H1 (cell line): ENCODE data around the gene CDKN2B-AS1. TPM values are rescaled to one million over a fixed set of nuclear protein-coding genes. Genes with fewer than 3 reads are reported as not detected.

Experiments
- CTCF ChIA-PET: fragments of 300-600 bp; sonication (Branson Sonifier 250); formaldehyde crosslinking; loops from one replicate; lab custom pipeline; 2021; ENCODE audit not compliant: partially characterized antibody; lab: Charles Lee
- POLR2A ChIA-PET: fragments of 300-600 bp; sonication (Branson Sonifier 250); formaldehyde crosslinking; loops from one replicate; lab custom pipeline; 2021; ENCODE audit warnings: inconsistent platforms; ENCODE audit not compliant: partially characterized antibody; lab: Charles Lee
- DNase-seq, 2 experiments: peaks; one replicate each; pipeline versions ENCODE4 v3.0.0 to v3.0.0-alpha.2; 2010 to 2022; ENCODE audit warnings: low spot score in 2 of 2, low read depth in 1 of 2, mixed read lengths in 1 of 2
- FAIRE-seq: peaks from 2 replicates; lab custom pipeline; 2011; peaks lifted over from hg19 to GRCh38; lab: Jason Lieb, UNC
- H2AFZ ChIP-seq: 2 replicates; pipeline ENCODE4 v1.8.1; 2012; ENCODE audit warnings: low read length, inconsistent platforms
- H2AK5ac ChIP-seq: 2 replicates; pipeline ENCODE4 v1.6.1; 2013; ENCODE audit warnings: low read depth, low read length
- H2BK120ac ChIP-seq: replicated peaks from 2 replicates; pipeline ENCODE3; 2013; ENCODE audit warnings: low read depth, low read length, inconsistent platforms
- H2BK12ac ChIP-seq: 2 replicates; pipeline ENCODE4 v1.6.1; 2013; ENCODE audit warnings: low read depth, low read length
- H2BK15ac ChIP-seq: 2 replicates; pipeline ENCODE4 v1.6.1; 2013; ENCODE audit warnings: low read length
- H2BK20ac ChIP-seq: 2 replicates; pipeline ENCODE4 v1.6.1; 2013; ENCODE audit warnings: low read length
- H2BK5ac ChIP-seq: 2 replicates; pipeline ENCODE4 v1.6.1; 2013; ENCODE audit warnings: low read depth, low read length
- H3K14ac ChIP-seq: 2 replicates; pipeline ENCODE4 v1.6.1; 2013; ENCODE audit warnings: inconsistent platforms; ENCODE audit not compliant: insufficient read length
- H3K18ac ChIP-seq: 2 replicates; pipeline ENCODE4 v1.6.1; 2013; ENCODE audit warnings: low read length; ENCODE audit errors: extremely low read depth
- H3K23ac ChIP-seq: 2 replicates; pipeline ENCODE4 v1.6.1; 2013; ENCODE audit warnings: inconsistent platforms; ENCODE audit not compliant: insufficient read length
- H3K23me2 ChIP-seq: 2 replicates; pipeline ENCODE4 v1.6.1; 2013; ENCODE audit warnings: low read depth, low read length
- H3K27ac ChIP-seq: 2 replicates; pipeline ENCODE4 v1.6.1; 2011; ENCODE audit warnings: low read depth, low read length, inconsistent platforms
- H3K27me3 ChIP-seq, 4 experiments: replicated peaks in 1 of 4; 1 replicate in 1 of 4; 2 replicates in 3 of 4; pipeline versions ENCODE4 v1.6.1 to v1.8.1; 2011 to 2013; ENCODE audit warnings: low read length in 3 of 4, mild to moderate bottlenecking in 3 of 4, inconsistent platforms in 2 of 4, mixed read lengths in 2 of 4, moderate library complexity in 1 of 4; ENCODE audit not compliant: control insufficient read depth in 3 of 4, insufficient read depth in 3 of 4; ENCODE audit errors: extremely low read depth in 1 of 4
- H3K36me3 ChIP-seq, 4 experiments: 2 replicates each; pipeline versions ENCODE4 v1.6.1 to v1.8.1; 2011 to 2013; ENCODE audit warnings: mild to moderate bottlenecking in 4 of 4, low read length in 3 of 4, moderate library complexity in 2 of 4, control low read depth in 1 of 4, inconsistent platforms in 1 of 4; ENCODE audit not compliant: insufficient read depth in 4 of 4, control insufficient read depth in 2 of 4
- H3K4ac ChIP-seq: replicated peaks from 2 replicates; pipeline ENCODE3; 2013; ENCODE audit warnings: low read length, low read depth, mixed read lengths, inconsistent platforms; ENCODE audit not compliant: insufficient read length
- H3K4me1 ChIP-seq, 4 experiments: replicated peaks in 1 of 4; 1 replicate in 1 of 4; 2 replicates in 3 of 4; pipeline versions ENCODE4 v1.6.1 to v1.8.1; 2011 to 2013; ENCODE audit warnings: low read length in 3 of 4, inconsistent platforms in 2 of 4, mixed read lengths in 1 of 4; ENCODE audit not compliant: insufficient read depth in 4 of 4, control insufficient read depth in 3 of 4
- H3K4me2 ChIP-seq, 2 experiments: 2 replicates each; pipeline versions ENCODE4 v1.6.1 to v1.8.1; 2011 to 2013; ENCODE audit warnings: low read depth in 2 of 2, low read length in 2 of 2, control low read depth in 1 of 2, inconsistent platforms in 1 of 2, mild to moderate bottlenecking in 1 of 2; ENCODE audit not compliant: insufficient read depth in 1 of 2
- H3K4me3 ChIP-seq, 4 experiments: fragments of 200-600, 300-600 bp in 1 of 4; sonication (generic), shearing (Covaris generic), sonication (Bioruptor Twin) in 1 of 4; 2 replicates each; pipeline versions ENCODE4 v1.5.1 to v1.8.1; 2011 to 2016; ENCODE audit warnings: low read length in 4 of 4, low read depth in 3 of 4, control low read depth in 2 of 4, inconsistent platforms in 2 of 4, mild to moderate bottlenecking in 2 of 4, mixed read lengths in 1 of 4, moderate library complexity in 1 of 4; ENCODE audit not compliant: insufficient read depth in 2 of 4; ENCODE audit errors: extremely low read depth in 1 of 4
- H3K56ac ChIP-seq: replicated peaks from 2 replicates; pipeline ENCODE3; 2013; ENCODE audit warnings: low read depth, mild to moderate bottlenecking, mixed read lengths, low read length, inconsistent platforms; ENCODE audit not compliant: insufficient read length
- H3K79me1 ChIP-seq: 2 replicates; pipeline ENCODE4 v1.6.1; 2013; ENCODE audit warnings: low read depth, low read length, control low read depth
- H3K79me2 ChIP-seq, 2 experiments: 2 replicates each; pipeline versions ENCODE4 v1.6.1 to v1.8.1; 2012 to 2013; ENCODE audit warnings: low read length in 2 of 2, mild to moderate bottlenecking in 2 of 2, inconsistent platforms in 1 of 2; ENCODE audit not compliant: insufficient read depth in 2 of 2, control insufficient read depth in 1 of 2
- H3K9ac ChIP-seq, 4 experiments: replicated peaks in 1 of 4; 1 replicate in 1 of 4; 2 replicates in 3 of 4; pipeline versions ENCODE4 v1.6.1 to v1.8.1; 2011 to 2013; ENCODE audit warnings: low read depth in 3 of 4, low read length in 3 of 4, control low read depth in 2 of 4, mild to moderate bottlenecking in 2 of 4, moderate library complexity in 2 of 4, inconsistent platforms in 1 of 4; ENCODE audit errors: extremely low read depth in 1 of 4
- H3K9me3 ChIP-seq, 2 experiments: 2 replicates each; pipeline versions ENCODE4 v1.6.1 to v1.8.1; 2012 to 2013; ENCODE audit warnings: mild to moderate bottlenecking in 2 of 2, moderate library complexity in 2 of 2, control low read depth in 1 of 2, inconsistent platforms in 1 of 2, low read depth in 1 of 2, low read length in 1 of 2, mixed read lengths in 1 of 2; ENCODE audit not compliant: insufficient read depth in 2 of 2
- H4K20me1 ChIP-seq, 2 experiments: replicated peaks in 1 of 2; 2 replicates each; pipeline versions ENCODE3 to v1.8.1; 2011 to 2013; ENCODE audit warnings: inconsistent platforms in 2 of 2, low read length in 2 of 2, mild to moderate bottlenecking in 1 of 2; ENCODE audit not compliant: insufficient read depth in 2 of 2, control insufficient read depth in 1 of 2
- H4K5ac ChIP-seq: 2 replicates; pipeline ENCODE4 v1.6.1; 2013; ENCODE audit warnings: low read length, low read depth, mixed read lengths, inconsistent platforms; ENCODE audit not compliant: insufficient read length
- H4K8ac ChIP-seq: 2 replicates; pipeline ENCODE4 v1.8.0; 2013; ENCODE audit warnings: mild to moderate bottlenecking, moderate library complexity, low read length, inconsistent platforms; ENCODE audit not compliant: insufficient read depth; ENCODE audit errors: extremely low read depth
- H4K91ac ChIP-seq: replicated peaks from 2 replicates; pipeline ENCODE3; 2013; ENCODE audit warnings: low read length, mixed read lengths, inconsistent platforms; ENCODE audit not compliant: insufficient read length
- BCL11A ChIP-seq, 2 experiments: IDR thresholded peaks; one replicate each; pipeline ENCODE4 v1.6.1; 2011; ENCODE audit warnings: low read depth in 2 of 2, low read length in 2 of 2, mild to moderate bottlenecking in 2 of 2
- E2F6 ChIP-seq: IDR thresholded peaks from 2 replicates; pipeline ENCODE4 v1.6.1; 2012; ENCODE audit warnings: inconsistent platforms
- HDAC2 ChIP-seq, 2 experiments: fragments of 300-600 bp in 1 of 2; sonication (generic) in 1 of 2; IDR thresholded peaks; 2 replicates each; pipeline ENCODE4 v1.6.1; 2011 to 2012; ENCODE audit warnings: low read depth in 2 of 2, low read length in 2 of 2, mild to moderate bottlenecking in 2 of 2, moderate library complexity in 2 of 2, borderline replicate concordance in 1 of 2, inconsistent platforms in 1 of 2
- SIX5 ChIP-seq: IDR thresholded peaks from 2 replicates; pipeline ENCODE4 v1.6.1; 2011; ENCODE audit warnings: mild to moderate bottlenecking, low read depth, low read length
- polyA plus RNA-seq, 7 experiments: library from polyadenylated mRNA; depleted of rRNA in 3 of 7; stranded (reverse) in 5 of 7; unstranded in 2 of 7; fragments of >200 nt in 5 of 7; fragments of 200-250 nt in 2 of 7; gene quantifications; 1 replicate in 5 of 7; 2 replicates in 1 of 7; 4 replicates in 1 of 7; pipeline versions ENCODE4 v1.2.1 to v1.2.3, GENCODE V29; 2011 to 2013; ENCODE audit warnings: missing spikeins in 2 of 7, mixed read lengths in 2 of 7
- total RNA-seq: library from RNA; stranded (reverse); fragmentation: NEBNext Ultra II Directional; extraction: Animal tissue kit (Norgen Biotek cat#: 25700); gene quantifications from 2 replicates; pipeline ENCODE4 v1.2.1, GENCODE V29; 2021

The CDKN2B-AS1 gene
- total and polyA plus RNA-seq, 2 of the 8 experiments (the other 6 are each of a cell fraction or from before 2014, with no cell fraction given): not detected

DNA sequence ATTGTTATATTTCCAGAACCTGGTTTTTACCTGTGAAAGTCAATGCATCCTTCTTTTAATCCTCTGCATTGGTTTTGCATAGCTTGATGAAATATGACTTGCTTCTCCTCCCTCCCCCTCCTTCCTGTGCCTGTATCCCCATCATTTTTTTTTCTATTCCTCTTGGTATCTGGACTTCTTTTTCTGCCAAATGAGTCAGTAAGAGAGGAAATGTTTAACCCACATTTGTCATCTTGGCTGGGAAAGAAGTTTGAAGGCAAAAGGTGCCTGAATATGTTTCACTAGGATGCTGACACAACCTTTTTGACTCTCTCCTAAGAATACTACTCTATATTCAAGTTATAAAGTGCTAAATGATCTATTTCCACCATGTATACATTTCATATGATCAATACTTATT lies 50.0 kb downstream of the CDKN2B-AS1 start:
- Histone ChIP-seq H2BK12ac (no peak overlapping the region), H3K14ac (no peak overlapping the region), H3K56ac (no peak overlapping the region), H2BK5ac (no peak overlapping the region), H3K36me3 (no peaks in the 10 kb centered on the region), H3K9me3 (no peaks in the 10 kb centered on the region), H2AK5ac (no peak overlapping the region), H2BK15ac (no peak overlapping the region), H3K4me2 (no peak overlapping the region), H3K4me1 (peaks cover 0 to 4% (median 0%) of the 10 kb centered on the region in 4 experiments; a peak in 1 of 7 replicates), H4K8ac (no peak overlapping the region), H2AFZ (no peak overlapping the region), H3K27ac (no peak overlapping the region), H3K4me3 (no peak overlapping the region), H4K91ac (no peak overlapping the region), H3K79me2 (no peaks in the 10 kb centered on the region), H3K27me3 (no peaks in the 10 kb centered on the region), H2BK120ac (no peak overlapping the region), H3K23ac (no peak overlapping the region), H3K23me2 (no peaks in the 10 kb centered on the region), H4K5ac (no peak overlapping the region), H2BK20ac (no peak overlapping the region), H3K18ac (no peak overlapping the region), H4K20me1 (no peaks in the 10 kb centered on the region), H3K79me1 (no peaks in the 10 kb centered on the region), H3K4ac (no peak overlapping the region), H3K9ac (no peak overlapping the region)
- ChIA-PET POLR2A (interaction anchor here (1.1 kb wide), 1 partner anchor 233 kb away, joined by 3 read pairs; no protein-coding TSS in a partner anchor), CTCF (interaction anchor here (1.0 kb wide), 2 partner anchors 34 to 200 kb away, joined by 3 read pairs; no protein-coding TSS in a partner anchor)
- no peak for TF ChIP-seq HDAC2 (IDR thresholded peaks at IDR 0.05; ENCODE audit: borderline replicate concordance in 1 of 2, low read depth in 2 of 2, low read length in 2 of 2)
- no peak for TF ChIP-seq BCL11A (IDR thresholded peaks at IDR 0.05; ENCODE audit: low read depth in 2 of 2, low read length in 2 of 2)
- TF ChIP-seq SIX5: no peak
- no peak for TF ChIP-seq E2F6
- DNase-seq (no peak), FAIRE-seq (no peak)
